Left forelimb (tissue), 1 donor: ENCODE results near the gene ARFIP2.

Source experiments
- DNase-seq: peaks from one replicate; pipeline ENCODE4 v3.0.0-alpha.2; 2018; ENCODE audit warnings: low spot score

Gene ARFIP2

DNA sequence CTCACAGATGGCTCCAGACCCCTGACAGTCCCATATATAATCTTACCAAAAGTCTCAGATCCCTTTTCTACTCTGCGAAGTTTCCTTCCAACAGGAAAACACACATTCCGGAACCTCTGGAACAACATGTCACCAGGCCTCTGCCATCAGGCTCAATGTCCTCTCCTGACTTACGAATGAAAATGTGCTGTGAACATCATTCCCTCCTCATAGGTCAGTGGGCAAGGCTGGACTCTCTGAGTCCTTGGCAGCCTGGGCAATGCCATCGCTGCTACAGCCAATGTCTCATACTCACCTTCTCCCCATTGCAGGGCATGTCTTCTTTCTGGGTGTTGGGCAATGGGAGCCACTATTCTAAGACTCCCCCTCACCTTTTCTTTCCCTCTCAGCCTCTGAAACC is 38.7 kb downstream of the ARFIP2 start:
- no peak for DNase-seq

- DNase-seq: no peak
Measured at GRCh38 chr11:6440906-6441358, 40.2 kb downstream of the ARFIP2 start, which contains the start of gene HPX. Gene HPX (minus strand): TSS chr11:6440987. CDS start chr11:6440963, 24 bp downstream.

GRCh38 chr11:6438979-6439571 is 42.1 kb downstream of the ARFIP2 start:
- no peak for DNase-seq

DNA sequence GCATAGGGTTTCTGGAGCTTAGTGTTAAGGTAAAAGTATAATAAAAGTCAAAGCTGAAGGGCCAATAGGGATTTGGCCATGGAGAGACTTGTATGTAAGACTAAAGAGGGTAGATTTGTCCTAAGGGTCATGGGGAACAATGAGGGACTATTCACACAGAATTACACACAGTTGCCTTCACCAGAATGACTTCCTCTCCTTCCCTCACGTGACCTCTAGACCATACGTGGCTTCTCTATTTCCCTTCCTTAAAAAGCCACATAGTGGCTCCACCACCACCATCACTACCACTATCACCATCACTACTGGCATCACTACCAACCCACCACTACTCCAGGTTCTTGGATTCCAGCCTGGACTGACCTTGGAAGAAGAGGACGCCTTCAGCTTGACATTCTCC is 43.1 kb downstream of the ARFIP2 start:
- no peak for DNase-seq

GRCh38 chr11:6437423-6437822 is 43.7 kb downstream of the ARFIP2 start:
- DNase-seq: no peak

- DNase-seq: no peak
Measured at GRCh38 chr11:6433998-6434660, 47.0 kb downstream of the ARFIP2 start.

DNA sequence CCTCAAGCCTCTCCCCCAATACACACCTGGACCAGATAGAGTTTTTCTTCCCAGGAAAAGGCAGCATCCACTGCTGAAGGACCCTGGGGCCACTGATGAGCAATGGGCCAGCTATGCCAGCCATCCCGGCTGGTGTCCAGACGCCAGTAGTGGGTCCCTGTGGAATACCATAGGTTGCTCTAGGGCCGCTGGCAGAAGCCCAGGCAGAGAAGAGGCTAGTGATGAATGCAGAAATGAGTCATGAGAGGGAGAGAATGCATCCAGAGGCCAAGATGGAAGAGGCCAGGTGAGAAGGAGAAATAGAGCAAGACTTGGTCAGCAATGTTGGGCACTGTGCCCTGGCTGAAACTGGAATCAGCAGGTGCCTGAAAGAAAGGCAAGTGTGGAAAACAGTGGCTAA is 49.3 kb downstream of the ARFIP2 start:
- DNase-seq: no peak

- no peak for DNase-seq
Measured at GRCh38 chr11:6427516-6427915, 53.6 kb downstream of the ARFIP2 start.
